Measurements from ENCODE around the gene ZMAT2. TPM values are rescaled to one million over a fixed set of nuclear protein-coding genes. Genes with fewer than 3 reads are reported as not detected.

ZMAT2 gene
- total and polyA plus RNA-seq, 2 of the 8 experiments (the other 6 are each of a cell fraction or from before 2014, with no cell fraction given): 56.8 to 65.9 TPM

- 95% methylated on average over 7 of the region's 7 CpGs; no CpG with 5 or more reads in 1 of the 2 experiments for WGBS, 2 experiments (ENCODE audit: extremely low coverage in 1 of 2, insufficient coverage in 1 of 2, insufficient read length in 1 of 2, insufficient replicate concordance in 2 of 2, low coverage in 1 of 2, low lambda C conversion rate in 2 of 2, missing lambda C conversion rate in 1 of 2)
- H2BK12ac ChIP-seq (ENCODE audit: low read depth, low read length): no peak overlapping the region
- H3K4me3 ChIP-seq (ENCODE audit: extremely low read depth in 1 of 4, insufficient read depth in 2 of 4, low read depth in 3 of 4, low read length in 4 of 4): no peak overlapping the region
- no peak overlapping the region for H3K18ac ChIP-seq (ENCODE audit: extremely low read depth, low read length)
- no peak overlapping the region for H2BK15ac ChIP-seq (ENCODE audit: low read length)
- H2BK120ac ChIP-seq (replicated peaks; ENCODE audit: low read depth, low read length): no peak overlapping the region
- no peak overlapping the region for H3K56ac ChIP-seq (replicated peaks; ENCODE audit: insufficient read length, low read depth, low read length)
- H3K79me2 ChIP-seq (ENCODE audit: control insufficient read depth in 1 of 2, insufficient read depth in 2 of 2, low read length in 2 of 2): no peaks in the 10 kb centered on the region
- peaks cover 0 to 2% of the 10 kb centered on the region in 2 experiments for H4K20me1 ChIP-seq (replicated peaks in 1 of 2; ENCODE audit: control insufficient read depth in 1 of 2, insufficient read depth in 2 of 2, low read length in 2 of 2)
- no peaks in the 10 kb centered on the region for H3K9me3 ChIP-seq (ENCODE audit: insufficient read depth in 2 of 2, low read depth in 1 of 2, low read length in 1 of 2)
- no peaks in the 10 kb centered on the region for H3K27me3 ChIP-seq (replicated peaks in 1 of 4; ENCODE audit: control insufficient read depth in 3 of 4, extremely low read depth in 1 of 4, insufficient read depth in 3 of 4, low read length in 3 of 4)
- H3K27ac ChIP-seq (ENCODE audit: low read depth, low read length): no peak overlapping the region
- no peak overlapping the region for H4K8ac ChIP-seq (ENCODE audit: extremely low read depth, insufficient read depth, low read length)
- no peaks in the 10 kb centered on the region for H3K23me2 ChIP-seq (ENCODE audit: low read depth, low read length)
- H3K23ac ChIP-seq (ENCODE audit: insufficient read length): no peak overlapping the region
- H2BK5ac ChIP-seq (ENCODE audit: low read depth, low read length): no peak overlapping the region
- H2AFZ ChIP-seq (ENCODE audit: low read length): no peak overlapping the region
- no peaks in the 10 kb centered on the region for H3K4me1 ChIP-seq (replicated peaks in 1 of 4; ENCODE audit: control insufficient read depth in 3 of 4, insufficient read depth in 4 of 4, low read length in 3 of 4)
- no peak for TF ChIP-seq CREB1 (IDR thresholded peaks at IDR 0.05)
- no peak for TF ChIP-seq PHF8 (conservative IDR thresholded peaks at IDR 0.05; ENCODE audit: low read depth, low read length)
- TF ChIP-seq SRF (IDR thresholded peaks at IDR 0.05; ENCODE audit: low read depth, low read length): no peak
- no peak for TF ChIP-seq KDM5A (IDR thresholded peaks at IDR 0.05; ENCODE audit: low read length)
- peaks cover 10 to 52% (median 36%) of the 10 kb centered on the region in 4 experiments for H3K36me3 ChIP-seq (ENCODE audit: control insufficient read depth in 2 of 4, insufficient read depth in 4 of 4, low read length in 3 of 4)
- H4K91ac ChIP-seq (replicated peaks; ENCODE audit: insufficient read length, low read length): no peak overlapping the region
- POLR2A ChIA-PET (ENCODE audit: partially characterized antibody): interaction anchor here (1.1 to 3.1 kb wide), 5 partner anchors 10 to 216 kb away, joined by 3 to 8 read pairs (median 5); partner anchors contain the start of genes HARS1 and HARS2
- H3K79me1 ChIP-seq (ENCODE audit: low read depth, low read length): no peaks in the 10 kb centered on the region
- no peak overlapping the region for H2AK5ac ChIP-seq (ENCODE audit: low read depth, low read length)
- CTCF ChIA-PET (ENCODE audit: partially characterized antibody): no interaction called here
- H4K5ac ChIP-seq (ENCODE audit: insufficient read length, low read depth, low read length): no peak overlapping the region
- no peak overlapping the region for H2BK20ac ChIP-seq (ENCODE audit: low read length)
- no peak overlapping the region for H3K9ac ChIP-seq (replicated peaks in 1 of 4; ENCODE audit: extremely low read depth in 1 of 4, low read depth in 3 of 4, low read length in 3 of 4)
- FAIRE-seq (no peak), DNase-seq (ENCODE audit: low read depth in 1 of 2, low spot score in 2 of 2) (no peak)
- H3K14ac ChIP-seq (ENCODE audit: insufficient read length): no peak overlapping the region
- H3K4ac ChIP-seq (replicated peaks; ENCODE audit: insufficient read length, low read depth, low read length): no peak overlapping the region
- no peak overlapping the region for H3K4me2 ChIP-seq (ENCODE audit: insufficient read depth in 1 of 2, low read depth in 2 of 2, low read length in 2 of 2)
Observed at GRCh38 chr5:140678993-140679392, 21.3 kb upstream of the ZMAT2 start.
